Peyer's patch (tissue), 4 donors: ENCODE results near the gene RIPPLY1.

ENCODE experiments used
- POLR2A ChIP-seq, 2 donors: fragments of 450-650 bp; IDR thresholded peaks; one replicate each; pipeline ENCODE4 v1.5.1; 2017; ENCODE audit warnings: antibody characterized with exemption in 2 of 2, mild to moderate bottlenecking in 2 of 2, moderate library complexity in 2 of 2
- TF ChIP-seq, protein P1 (sequence below), 6 experiments: fragments of 450-650 bp in 4 of 6; fragments of 200-600 bp in 2 of 6; sonication (generic) in 1 of 6; IDR thresholded peaks; one replicate each; pipeline ENCODE4 v1.5.1; 2017 to 2019; ENCODE audit warnings: antibody characterized with exemption in 6 of 6, mild to moderate bottlenecking in 3 of 6, moderate library complexity in 1 of 6

DNA sequence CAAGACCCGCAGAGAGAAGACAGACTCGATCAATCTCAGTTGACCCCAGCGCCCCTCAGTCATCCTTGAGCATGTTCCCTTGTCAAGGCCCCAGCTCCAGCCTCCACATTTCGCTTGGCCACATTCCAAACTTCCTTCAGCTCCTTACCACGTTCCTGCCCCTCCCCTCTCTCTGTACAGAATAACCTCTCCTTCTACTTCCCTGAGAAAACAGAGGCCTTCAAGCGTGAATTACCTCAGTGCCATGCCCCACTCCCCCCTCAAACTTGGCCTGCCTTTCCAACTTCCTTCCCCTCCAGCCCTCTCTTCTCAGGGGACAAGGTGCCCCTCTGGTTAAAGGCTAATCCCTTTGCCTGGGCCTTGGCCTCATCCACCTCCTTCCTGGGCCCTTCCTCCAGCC lies 3.2 kb upstream of the RIPPLY1 start:
- TF ChIP-seq, protein P1, sequence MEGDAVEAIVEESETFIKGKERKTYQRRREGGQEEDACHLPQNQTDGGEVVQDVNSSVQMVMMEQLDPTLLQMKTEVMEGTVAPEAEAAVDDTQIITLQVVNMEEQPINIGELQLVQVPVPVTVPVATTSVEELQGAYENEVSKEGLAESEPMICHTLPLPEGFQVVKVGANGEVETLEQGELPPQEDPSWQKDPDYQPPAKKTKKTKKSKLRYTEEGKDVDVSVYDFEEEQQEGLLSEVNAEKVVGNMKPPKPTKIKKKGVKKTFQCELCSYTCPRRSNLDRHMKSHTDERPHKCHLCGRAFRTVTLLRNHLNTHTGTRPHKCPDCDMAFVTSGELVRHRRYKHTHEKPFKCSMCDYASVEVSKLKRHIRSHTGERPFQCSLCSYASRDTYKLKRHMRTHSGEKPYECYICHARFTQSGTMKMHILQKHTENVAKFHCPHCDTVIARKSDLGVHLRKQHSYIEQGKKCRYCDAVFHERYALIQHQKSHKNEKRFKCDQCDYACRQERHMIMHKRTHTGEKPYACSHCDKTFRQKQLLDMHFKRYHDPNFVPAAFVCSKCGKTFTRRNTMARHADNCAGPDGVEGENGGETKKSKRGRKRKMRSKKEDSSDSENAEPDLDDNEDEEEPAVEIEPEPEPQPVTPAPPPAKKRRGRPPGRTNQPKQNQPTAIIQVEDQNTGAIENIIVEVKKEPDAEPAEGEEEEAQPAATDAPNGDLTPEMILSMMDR (IDR thresholded peaks at IDR 0.05): no peak
- TF ChIP-seq POLR2A (IDR thresholded peaks at IDR 0.05): no peak
